ENCODE results near the gene TEX29. TPM values are rescaled to one million over a fixed set of nuclear protein-coding genes. Genes with fewer than 3 reads are reported as not detected.

TEX29 gene
- total RNA-seq, 1 experiment from 2014 or later = not detected

DNA sequence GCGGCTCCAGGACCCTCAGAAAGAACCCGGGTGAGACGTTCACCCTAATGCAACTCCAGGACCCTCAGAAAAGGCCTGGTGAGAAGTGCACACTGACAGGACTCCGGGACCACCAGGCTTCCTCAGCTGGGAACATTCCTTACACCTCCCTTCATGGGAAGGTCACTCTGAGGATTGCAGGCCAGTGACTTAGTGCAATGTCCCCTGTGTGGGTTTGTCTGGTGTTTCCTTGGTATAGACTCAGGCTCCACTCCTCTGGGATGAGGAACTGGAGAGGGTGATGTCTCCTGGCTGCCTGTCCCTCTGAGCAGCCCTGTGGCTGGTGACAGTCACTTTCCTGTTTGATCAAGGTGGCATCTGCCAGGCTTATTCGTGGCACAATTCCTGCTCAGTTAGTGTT is 49.7 kb downstream of the TEX29 start:
- Mint-ChIP-seq H3K9me3 (ENCODE audit: unreplicated experiment) (no peaks in the 10 kb centered on the region), H3K27me3 (ENCODE audit: insufficient read depth, unreplicated experiment) (peaks cover 11% of the 10 kb centered on the region), H3K36me3 (ENCODE audit: insufficient read depth, unreplicated experiment) (no peaks in the 10 kb centered on the region), H3K4me3 (ENCODE audit: unreplicated experiment) (no peak overlapping the region), H3K4me1 (ENCODE audit: insufficient read depth, unreplicated experiment) (no peaks in the 10 kb centered on the region), H3K27ac (ENCODE audit: low read depth, unreplicated experiment) (no peak overlapping the region)
- ChIA-PET CTCF (interaction anchor here (0.7 kb wide), 1 partner anchor 145 kb away, joined by 3 read pairs; no protein-coding TSS in a partner anchor), POLR2A (no interaction called here)
- intact Hi-C loops (cut with micrococcal nuclease) = no loop called here
- BruUV-seq (replicated peaks) = no TSS peak
- DNase-seq (ENCODE audit: unreplicated experiment) = no peak
- TF ChIP-seq, protein P1, sequence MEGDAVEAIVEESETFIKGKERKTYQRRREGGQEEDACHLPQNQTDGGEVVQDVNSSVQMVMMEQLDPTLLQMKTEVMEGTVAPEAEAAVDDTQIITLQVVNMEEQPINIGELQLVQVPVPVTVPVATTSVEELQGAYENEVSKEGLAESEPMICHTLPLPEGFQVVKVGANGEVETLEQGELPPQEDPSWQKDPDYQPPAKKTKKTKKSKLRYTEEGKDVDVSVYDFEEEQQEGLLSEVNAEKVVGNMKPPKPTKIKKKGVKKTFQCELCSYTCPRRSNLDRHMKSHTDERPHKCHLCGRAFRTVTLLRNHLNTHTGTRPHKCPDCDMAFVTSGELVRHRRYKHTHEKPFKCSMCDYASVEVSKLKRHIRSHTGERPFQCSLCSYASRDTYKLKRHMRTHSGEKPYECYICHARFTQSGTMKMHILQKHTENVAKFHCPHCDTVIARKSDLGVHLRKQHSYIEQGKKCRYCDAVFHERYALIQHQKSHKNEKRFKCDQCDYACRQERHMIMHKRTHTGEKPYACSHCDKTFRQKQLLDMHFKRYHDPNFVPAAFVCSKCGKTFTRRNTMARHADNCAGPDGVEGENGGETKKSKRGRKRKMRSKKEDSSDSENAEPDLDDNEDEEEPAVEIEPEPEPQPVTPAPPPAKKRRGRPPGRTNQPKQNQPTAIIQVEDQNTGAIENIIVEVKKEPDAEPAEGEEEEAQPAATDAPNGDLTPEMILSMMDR (IDR thresholded peaks at IDR 0.05; ENCODE audit: unreplicated experiment) = no peak

DNA sequence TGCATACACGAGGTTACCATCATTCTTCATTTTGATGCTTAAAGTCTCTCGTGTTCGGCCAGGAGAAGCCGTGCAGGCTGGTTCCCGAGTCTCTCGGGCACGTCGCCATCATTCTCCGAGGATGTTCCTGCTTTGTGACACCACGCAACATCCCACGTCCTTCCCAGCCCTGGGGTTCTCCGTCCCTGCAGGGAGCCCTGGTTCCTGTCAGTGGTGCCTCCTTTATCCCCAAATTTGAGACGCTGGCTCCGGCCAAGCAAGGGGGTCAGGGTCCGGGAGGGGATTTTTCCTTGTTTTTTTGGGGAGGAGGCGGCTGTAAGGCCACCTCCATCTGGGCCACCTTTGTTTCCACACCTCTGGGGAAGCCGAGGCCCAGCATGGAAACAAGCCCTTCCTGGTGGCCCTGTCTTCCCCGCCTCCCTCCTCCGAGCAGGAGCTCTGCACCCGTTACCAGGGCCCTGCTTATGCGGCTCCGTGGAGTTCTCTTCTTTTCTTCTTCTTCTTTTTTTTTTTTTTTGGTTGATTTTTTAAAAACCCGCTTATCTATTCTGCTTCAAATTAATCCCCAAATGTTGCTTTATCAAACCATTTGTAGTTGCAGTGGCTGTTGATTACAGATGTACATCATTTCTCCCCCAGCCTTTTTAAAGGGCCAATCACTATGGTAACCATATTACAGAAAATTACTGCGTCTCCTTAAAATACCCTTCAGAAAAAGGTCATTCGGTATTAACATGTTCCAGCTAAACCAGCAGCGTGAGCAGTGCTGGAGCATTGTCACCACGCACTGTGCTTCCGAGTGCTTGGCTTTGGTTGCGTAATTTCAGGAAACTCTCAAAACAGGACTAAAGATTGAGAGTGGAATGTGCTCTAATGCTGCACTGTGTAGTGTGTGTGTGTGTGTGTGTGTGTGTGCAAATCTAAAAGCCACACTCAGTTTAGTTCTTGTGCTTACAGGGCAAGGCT is 50.4 kb downstream of the TEX29 start:
- ChIA-PET CTCF (no interaction called here), POLR2A (no interaction called here)
- no peak for DNase-seq (ENCODE audit: unreplicated experiment)
- Mint-ChIP-seq H3K27me3 (ENCODE audit: insufficient read depth, unreplicated experiment) (peaks cover 6% of the 10 kb centered on the region), H3K4me3 (ENCODE audit: unreplicated experiment) (no peak overlapping the region), H3K4me1 (ENCODE audit: insufficient read depth, unreplicated experiment) (no peaks in the 10 kb centered on the region), H3K36me3 (ENCODE audit: insufficient read depth, unreplicated experiment) (no peaks in the 10 kb centered on the region), H3K9me3 (ENCODE audit: unreplicated experiment) (no peaks in the 10 kb centered on the region), H3K27ac (ENCODE audit: low read depth, unreplicated experiment) (no peak overlapping the region)
- TF ChIP-seq, protein P1 (IDR thresholded peaks at IDR 0.05; ENCODE audit: unreplicated experiment) = no peak
- no TSS peak for BruUV-seq (replicated peaks)
- intact Hi-C loops (cut with micrococcal nuclease) = no loop called here

DNA sequence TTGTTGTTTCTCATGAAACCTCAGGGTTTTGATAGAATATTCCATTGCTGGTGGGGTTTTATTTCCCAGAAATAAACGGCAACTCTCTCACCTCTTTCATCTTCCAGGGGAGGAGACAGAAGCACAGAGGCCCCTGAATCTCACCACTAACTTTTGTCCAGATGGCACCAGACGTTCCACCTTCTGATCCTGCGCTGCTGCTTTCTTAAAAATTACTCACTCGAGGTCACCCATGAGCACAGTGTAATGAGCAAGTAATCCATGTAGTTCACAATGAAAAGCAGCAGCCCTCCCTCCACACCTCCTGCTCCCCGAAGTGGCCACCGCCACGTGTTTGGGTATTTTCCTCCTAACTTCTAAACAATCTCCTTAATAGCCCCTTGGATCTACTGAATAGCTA is 51.3 kb downstream of the TEX29 start:
- no peak for DNase-seq (ENCODE audit: unreplicated experiment)
- H3K27me3 Mint-ChIP-seq (ENCODE audit: insufficient read depth, unreplicated experiment) = no peaks in the 10 kb centered on the region
- no peaks in the 10 kb centered on the region for H3K9me3 Mint-ChIP-seq (ENCODE audit: unreplicated experiment)
- intact Hi-C loops (cut with micrococcal nuclease) = no loop called here
- no peak overlapping the region for H3K4me3 Mint-ChIP-seq (ENCODE audit: unreplicated experiment)
- TF ChIP-seq, protein P1 (IDR thresholded peaks at IDR 0.05; ENCODE audit: unreplicated experiment) = no peak
- no peaks in the 10 kb centered on the region for H3K36me3 Mint-ChIP-seq (ENCODE audit: insufficient read depth, unreplicated experiment)
- H3K4me1 Mint-ChIP-seq (ENCODE audit: insufficient read depth, unreplicated experiment) = no peaks in the 10 kb centered on the region
- H3K27ac Mint-ChIP-seq (ENCODE audit: low read depth, unreplicated experiment) = no peak overlapping the region
- ChIA-PET CTCF (no interaction called here), POLR2A (no interaction called here)
- BruUV-seq (replicated peaks) = no TSS peak

DNA sequence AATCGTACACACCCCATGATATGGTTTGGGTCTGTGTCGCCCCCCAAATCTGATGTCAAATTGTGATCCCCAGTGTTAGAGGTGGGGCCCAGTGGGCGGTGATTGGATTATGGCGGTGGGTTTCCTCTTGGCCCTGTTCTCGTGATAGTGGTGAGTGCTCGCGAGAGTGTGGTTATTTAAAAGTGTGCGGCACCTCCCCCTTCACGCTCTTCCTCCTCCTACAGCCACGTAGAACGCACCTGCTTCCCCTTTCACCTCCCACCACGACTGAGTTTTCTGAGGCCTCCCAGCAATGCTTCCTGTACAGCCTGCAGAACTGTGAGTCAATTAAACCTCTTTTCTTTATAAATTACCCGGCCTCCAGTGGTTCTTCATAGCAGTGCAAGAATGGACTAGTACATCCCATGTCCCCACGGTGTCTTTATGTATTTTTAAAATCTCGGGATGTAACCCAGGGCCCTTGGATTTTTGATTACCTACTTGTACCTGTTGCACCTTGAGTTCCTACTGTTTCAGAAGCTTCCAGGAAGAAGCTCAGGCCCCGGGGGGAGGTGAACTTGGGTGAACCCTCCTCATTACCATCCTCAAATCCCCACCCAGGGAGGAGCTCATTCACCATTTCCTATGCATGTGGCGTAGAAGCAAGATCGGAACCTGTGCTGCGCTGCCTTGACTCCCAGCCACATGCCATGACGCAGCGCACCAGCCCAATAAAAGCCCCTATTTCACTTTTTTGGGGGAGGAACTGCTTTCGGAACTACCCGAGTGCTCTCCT is 52.4 kb downstream of the TEX29 start:
- no peaks in the 10 kb centered on the region for H3K4me1 Mint-ChIP-seq (ENCODE audit: insufficient read depth, unreplicated experiment)
- TF ChIP-seq, protein P1 (IDR thresholded peaks at IDR 0.05; ENCODE audit: unreplicated experiment) = no peak
- BruUV-seq (replicated peaks) = no TSS peak
- H3K36me3 Mint-ChIP-seq (ENCODE audit: insufficient read depth, unreplicated experiment) = no peaks in the 10 kb centered on the region
- no peaks in the 10 kb centered on the region for H3K27me3 Mint-ChIP-seq (ENCODE audit: insufficient read depth, unreplicated experiment)
- intact Hi-C loops (cut with micrococcal nuclease) = no loop called here
- no peak overlapping the region for H3K27ac Mint-ChIP-seq (ENCODE audit: low read depth, unreplicated experiment)
- ChIA-PET POLR2A (no interaction called here), CTCF (no interaction called here)
- H3K9me3 Mint-ChIP-seq (ENCODE audit: unreplicated experiment) = no peaks in the 10 kb centered on the region
- H3K4me3 Mint-ChIP-seq (ENCODE audit: unreplicated experiment) = no peak overlapping the region
- no peak for DNase-seq (ENCODE audit: unreplicated experiment)

Measured in MCF 10A (cell line).